Hepatocyte (in vitro differentiated cells): ENCODE results near the gene CHMP5. TPM values are rescaled to one million over a fixed set of nuclear protein-coding genes. Genes with fewer than 3 reads are reported as not detected.
"Not testable (repeated sequence)": the region's sequence is repeated elsewhere in the genome, so short reads cannot be mapped to it uniquely, and the experiment has no call there.

ENCODE experiments used
- DNase-seq: peaks from one replicate; pipeline ENCODE4 v3.0.0-alpha.2; 2016; ENCODE audit warnings: low spot score
- H2AFZ ChIP-seq: fragments of 200-600 bp; sonication (generic); 2 replicates; pipeline ENCODE4 v1.6.0; 2016; ENCODE audit warnings: antibody characterized with exemption, mild to moderate bottlenecking
- H3K27ac ChIP-seq: fragments of 200-600 bp; sonication (generic); 2 replicates; pipeline ENCODE4 v1.5.1; 2016; ENCODE audit warnings: mild to moderate bottlenecking
- H3K27me3 ChIP-seq: fragments of 200-600 bp; sonication (generic); 2 replicates; pipeline ENCODE4 v1.6.1; 2016
- H3K36me3 ChIP-seq: fragments of 200-600 bp; sonication (generic); replicated peaks from 2 replicates; pipeline ENCODE4 v1.5.1; 2016; ENCODE audit warnings: low read depth; ENCODE audit not compliant: insufficient read depth
- H3K4me1 ChIP-seq: fragments of 200-600 bp; sonication (generic); 2 replicates; pipeline ENCODE4 v1.5.1; 2016; ENCODE audit warnings: mild to moderate bottlenecking, moderate library complexity; ENCODE audit not compliant: insufficient read depth
- H3K4me2 ChIP-seq: fragments of 200-600 bp; sonication (generic); 2 replicates; pipeline ENCODE4 v1.6.0; 2016
- H3K4me3 ChIP-seq: fragments of 200-600 bp; sonication (generic); 2 replicates; pipeline ENCODE4 v1.5.1; 2016; ENCODE audit warnings: mild to moderate bottlenecking
- H3K79me2 ChIP-seq: fragments of 200-600 bp; sonication (generic); 2 replicates; pipeline ENCODE4 v1.6.0; 2017; ENCODE audit warnings: mild to moderate bottlenecking
- H3K9me2 ChIP-seq: fragments of 200-600 bp; sonication (generic); replicated peaks from 2 replicates; pipeline ENCODE4 v1.6.0; 2017; ENCODE audit warnings: mild to moderate bottlenecking; ENCODE audit not compliant: insufficient read depth
- H3K9me3 ChIP-seq: fragments of 200-600 bp; sonication (generic); 2 replicates; pipeline ENCODE4 v1.5.1; 2016; ENCODE audit warnings: low read depth, mild to moderate bottlenecking
- H4K20me1 ChIP-seq: fragments of 200-600 bp; sonication (generic); 2 replicates; pipeline ENCODE4 v1.6.0; 2016; ENCODE audit warnings: mild to moderate bottlenecking; ENCODE audit not compliant: insufficient read depth, poor library complexity, severe bottlenecking
- CTCF ChIP-seq: fragments of 200-600 bp; sonication (generic); IDR thresholded peaks from 2 replicates; pipeline ENCODE4 v1.5.1; 2016; ENCODE audit warnings: antibody characterized with exemption, mild to moderate bottlenecking; ENCODE audit not compliant: poor library complexity
- EZH2 ChIP-seq: fragments of 200-600 bp; sonication (generic); IDR thresholded peaks from 2 replicates; pipeline ENCODE4 v1.6.1; 2016; ENCODE audit warnings: antibody characterized with exemption, mild to moderate bottlenecking, borderline replicate concordance
- EZH2phosphoT487 ChIP-seq: fragments of 200-600 bp; sonication (generic); IDR thresholded peaks from one replicate; pipeline ENCODE4 v1.6.1; 2018; ENCODE audit warnings: antibody characterized with exemption, mild to moderate bottlenecking, low read depth, moderate library complexity; ENCODE audit not compliant: unreplicated experiment, severe bottlenecking
- WGBS: methylation state at CpG from one replicate; pipeline ENCODE4 v1.1.6; 2016; ENCODE audit warnings: low lambda C conversion rate; ENCODE audit errors: missing lambda C conversion rate; 5-methylcytosine and 5-hydroxymethylcytosine counted together
- polyA plus RNA-seq: library from polyadenylated mRNA; unstranded; fragments of >200 nt; fragmentation: Nextera tagmentation; extraction: Ambion mirVana; gene quantifications from 2 replicates; pipeline ENCODE4 v1.2.1, GENCODE V29; 2016
- total RNA-seq: library from RNA; depleted of rRNA; stranded (reverse); fragments of >200 nt; gene quantifications from 2 replicates; pipeline ENCODE4 v1.2.3, GENCODE V29; 2014

CHMP5 gene
- total and polyA plus RNA-seq, 2 experiments from 2014 or later, result 91.5 to 109 TPM

GRCh38 chr9:33309903-33310302 lies 45.1 kb downstream of the CHMP5 start:
- Histone ChIP-seq H3K27me3 (no peaks in the 10 kb centered on the region), H3K9me3 (no peaks in the 10 kb centered on the region), H3K4me1 (no peaks in the 10 kb centered on the region), H3K27ac (no peak overlapping the region), H3K79me2 (no peaks in the 10 kb centered on the region), H2AFZ (no peak overlapping the region), H3K9me2 (no peaks in the 10 kb centered on the region), H3K4me2 (no peak overlapping the region), H4K20me1 (no peaks in the 10 kb centered on the region), H3K36me3 (no peaks in the 10 kb centered on the region), H3K4me3 (no peak overlapping the region)
- DNase-seq, result no peak
- 90% methylated on average over 1 of the region's 1 CpG for WGBS
- TF ChIP-seq CTCF (no peak), EZH2 (no peak), EZH2phosphoT487 (no peak)

DNA sequence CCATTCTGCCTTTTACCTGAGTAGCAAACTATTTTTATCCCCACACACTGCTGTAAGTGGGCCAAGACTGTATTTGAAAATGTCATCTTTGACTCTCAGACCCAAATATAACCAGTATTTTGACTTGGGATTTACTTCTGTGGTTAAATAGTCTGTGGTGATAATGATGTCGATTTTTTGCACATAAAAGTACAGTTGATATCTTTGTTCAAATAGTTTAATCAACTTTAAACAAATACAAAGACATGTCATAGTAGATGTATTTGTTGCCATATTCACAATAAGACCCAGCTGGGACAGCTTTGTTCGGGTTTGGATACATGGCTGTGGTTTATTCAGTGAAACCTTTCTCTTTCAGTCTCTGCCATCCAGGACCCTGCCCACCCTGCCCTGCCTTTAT lies 45.9 kb downstream of the CHMP5 start:
- Histone ChIP-seq H3K79me2 (no peaks in the 10 kb centered on the region), H3K4me2 (no peak overlapping the region), H3K27me3 (no peaks in the 10 kb centered on the region), H4K20me1 (no peaks in the 10 kb centered on the region), H3K9me3 (no peaks in the 10 kb centered on the region), H3K36me3 (no peaks in the 10 kb centered on the region), H3K4me1 (no peaks in the 10 kb centered on the region), H3K27ac (no peak overlapping the region), H3K9me2 (no peaks in the 10 kb centered on the region), H3K4me3 (no peak overlapping the region), H2AFZ (no peak overlapping the region)
- TF ChIP-seq EZH2phosphoT487, result no peak
- TF ChIP-seq CTCF, result no peak
- TF ChIP-seq EZH2, result no peak
- DNase-seq, result no peak
- 89% methylated on average over 2 of the region's 2 CpGs for WGBS

GRCh38 chr9:33311953-33312352 lies 47.1 kb downstream of the CHMP5 start:
- Histone ChIP-seq H3K9me2 (no peaks in the 10 kb centered on the region), H3K36me3 (no peaks in the 10 kb centered on the region), H3K27me3 (no peaks in the 10 kb centered on the region), H3K79me2 (no peaks in the 10 kb centered on the region), H3K27ac (no peak overlapping the region), H3K9me3 (no peaks in the 10 kb centered on the region), H2AFZ (no peak overlapping the region), H4K20me1 (no peaks in the 10 kb centered on the region), H3K4me1 (no peaks in the 10 kb centered on the region), H3K4me3 (no peak overlapping the region), H3K4me2 (no peak overlapping the region)
- WGBS, result 88% methylated on average over 2 of the region's 2 CpGs
- TF ChIP-seq CTCF (no peak), EZH2 (no peak), EZH2phosphoT487 (no peak)
- no peak for DNase-seq

GRCh38 chr9:33315371-33315770 lies 50.5 kb downstream of the CHMP5 start:
- Histone ChIP-seq H3K4me3 (no peak overlapping the region), H3K27ac (no peak overlapping the region), H3K79me2 (no peaks in the 10 kb centered on the region), H3K9me3 (no peaks in the 10 kb centered on the region), H2AFZ (no peak overlapping the region), H4K20me1 (no peaks in the 10 kb centered on the region), H3K9me2 (no peaks in the 10 kb centered on the region), H3K4me1 (peaks cover 6% of the 10 kb centered on the region), H3K27me3 (no peaks in the 10 kb centered on the region), H3K4me2 (no peak overlapping the region), H3K36me3 (peaks cover 8% of the 10 kb centered on the region)
- DNase-seq, result no peak
- WGBS, result 93% methylated on average over 5 of the region's 5 CpGs
- TF ChIP-seq CTCF (no peak), EZH2 (no peak), EZH2phosphoT487 (no peak)

DNA sequence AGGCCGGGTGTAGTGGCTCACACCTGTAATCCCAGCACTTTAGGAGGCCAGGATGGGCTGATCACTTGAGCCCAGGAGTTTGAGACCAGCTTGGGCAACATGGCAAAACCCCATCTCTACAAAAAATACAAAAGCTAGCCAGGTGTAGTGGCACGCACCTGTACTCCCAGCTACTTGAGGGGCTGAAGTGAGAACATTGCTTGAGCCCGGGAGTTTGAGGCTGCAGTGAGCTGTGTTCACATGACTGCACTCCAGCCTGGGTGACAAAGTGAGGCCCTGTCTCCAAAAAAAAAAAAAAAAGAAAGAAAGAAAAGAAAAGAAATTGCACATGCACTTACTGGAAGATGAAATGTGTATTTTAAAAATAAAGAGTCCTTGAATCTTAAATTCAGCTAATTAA lies 52.3 kb downstream of the CHMP5 start:
- peaks cover 10% of the 10 kb centered on the region for H3K4me1 ChIP-seq
- H4K20me1 ChIP-seq, H3K4me3 ChIP-seq, H2AFZ ChIP-seq, H3K27me3 ChIP-seq, H3K79me2 ChIP-seq, H3K9me3 ChIP-seq, H3K36me3 ChIP-seq, DNase-seq, H3K9me2 ChIP-seq, H3K27ac ChIP-seq, H3K4me2 ChIP-seq: not testable (repeated sequence)
- WGBS, result 93% methylated on average over 3 of the region's 3 CpGs
